T-helper 1 cell treated with Interleukin-12 subunit alpha and Interleukin-12 subunit beta and Interleukin-4 antibody, amounts not matched to agents 30 ng/mL and 1 ng/mL, for 36 hours (primary cell): ENCODE results near the gene PPP1R36. TPM values are rescaled to one million over a fixed set of nuclear protein-coding genes. Genes with fewer than 3 reads are reported as not detected.
"Not testable (repeated sequence)": the region's sequence is repeated elsewhere in the genome, so short reads cannot be mapped to it uniquely, and the experiment has no call there.

Experiments used
- intact Hi-C: fragments of 100-400 bp; cut with micrococcal nuclease; formaldehyde crosslinking; loops from one replicate; pipeline ENCODE4 v1.15.1; 2024
- total RNA-seq: library from RNA; stranded (reverse); gene quantifications from 2 replicates; pipeline ENCODE4 v1.2.3, GENCODE V29; 2022

Gene PPP1R36
- total RNA-seq, 1 donor from 2014 or later, result not detected

DNA sequence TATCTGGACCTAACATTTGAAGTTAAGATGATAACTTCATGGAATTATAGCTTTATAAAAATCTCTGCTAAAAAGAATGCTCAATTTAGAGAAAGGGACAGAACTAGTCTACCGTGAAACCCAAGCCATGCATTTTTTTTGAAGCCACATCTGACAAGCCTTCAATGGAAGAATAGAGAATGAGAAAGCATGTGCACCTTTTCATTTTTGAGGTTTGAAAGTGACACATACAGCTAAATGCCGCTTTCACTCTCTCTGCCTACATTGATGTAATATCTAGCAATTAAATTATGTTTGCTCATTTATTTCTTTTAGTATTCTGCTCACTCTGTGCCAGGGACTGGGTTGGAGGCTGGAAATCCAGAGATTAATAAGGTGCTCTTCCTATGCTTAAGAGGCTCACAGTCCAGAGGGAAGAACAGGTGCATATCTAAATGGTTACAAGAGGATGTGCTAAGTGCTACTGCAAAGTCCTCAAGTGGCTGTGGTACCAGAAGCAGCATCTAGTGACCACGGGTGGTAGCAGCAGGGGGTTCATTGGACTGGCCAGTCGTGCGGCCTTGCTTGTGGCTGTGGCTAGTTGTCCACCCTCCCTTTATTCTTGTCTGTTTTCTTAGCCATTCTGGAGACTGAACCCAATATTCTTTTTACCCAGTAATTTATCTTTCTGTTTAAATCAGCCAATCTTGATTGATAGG lies 60.4 kb downstream of the PPP1R36 start:
- intact Hi-C loops, result no loop called here

DNA sequence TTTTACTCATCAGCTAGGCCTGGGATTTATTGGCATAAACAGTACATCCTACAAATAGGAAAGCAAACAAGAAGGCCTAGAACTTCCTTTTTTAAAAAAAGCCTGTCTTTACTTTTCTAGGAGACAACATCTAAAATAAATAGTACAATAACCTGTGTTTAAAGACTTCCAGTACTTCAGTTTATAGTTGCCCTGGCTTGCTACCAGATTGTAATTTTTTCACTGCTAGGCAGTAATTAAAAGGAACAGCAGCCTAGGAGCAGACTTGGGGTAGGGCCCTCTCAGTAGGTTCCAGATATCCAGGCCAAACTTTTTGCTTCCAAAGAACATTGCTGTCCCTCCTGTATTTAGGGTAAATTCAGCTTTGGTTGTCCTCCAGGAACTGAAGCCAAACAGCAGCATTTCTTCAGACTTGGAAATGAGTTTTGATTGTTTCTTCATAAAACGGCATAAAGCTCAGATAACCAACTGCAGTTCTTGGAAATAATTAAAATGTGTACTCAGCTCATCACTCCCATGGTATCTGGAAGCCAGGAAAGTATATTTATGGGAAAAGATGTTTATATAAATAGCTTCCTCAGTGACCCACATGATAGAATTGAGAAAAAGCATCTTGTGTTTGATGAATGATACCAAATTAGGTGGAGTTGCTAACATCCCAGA lies 61.7 kb downstream of the PPP1R36 start:
- intact Hi-C loops, result no loop called here

DNA sequence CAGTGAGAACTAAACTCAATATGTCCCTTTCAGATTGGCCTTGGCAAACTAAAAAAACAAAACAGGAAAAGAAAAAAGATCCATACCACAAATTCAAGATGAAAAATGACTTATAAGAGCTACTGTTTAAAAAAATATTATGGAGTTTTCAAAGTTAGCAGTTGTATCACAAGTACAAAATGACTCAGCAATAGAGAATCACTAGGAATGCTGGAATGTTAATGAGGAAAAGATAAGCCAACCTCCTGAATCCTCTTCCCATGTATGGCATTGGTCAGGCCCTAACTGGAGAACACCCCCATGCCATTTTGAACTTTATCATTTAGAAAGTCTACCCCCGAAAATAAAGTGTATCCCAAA lies 62.2 kb downstream of the PPP1R36 start:
- intact Hi-C loops, result no loop called here

DNA sequence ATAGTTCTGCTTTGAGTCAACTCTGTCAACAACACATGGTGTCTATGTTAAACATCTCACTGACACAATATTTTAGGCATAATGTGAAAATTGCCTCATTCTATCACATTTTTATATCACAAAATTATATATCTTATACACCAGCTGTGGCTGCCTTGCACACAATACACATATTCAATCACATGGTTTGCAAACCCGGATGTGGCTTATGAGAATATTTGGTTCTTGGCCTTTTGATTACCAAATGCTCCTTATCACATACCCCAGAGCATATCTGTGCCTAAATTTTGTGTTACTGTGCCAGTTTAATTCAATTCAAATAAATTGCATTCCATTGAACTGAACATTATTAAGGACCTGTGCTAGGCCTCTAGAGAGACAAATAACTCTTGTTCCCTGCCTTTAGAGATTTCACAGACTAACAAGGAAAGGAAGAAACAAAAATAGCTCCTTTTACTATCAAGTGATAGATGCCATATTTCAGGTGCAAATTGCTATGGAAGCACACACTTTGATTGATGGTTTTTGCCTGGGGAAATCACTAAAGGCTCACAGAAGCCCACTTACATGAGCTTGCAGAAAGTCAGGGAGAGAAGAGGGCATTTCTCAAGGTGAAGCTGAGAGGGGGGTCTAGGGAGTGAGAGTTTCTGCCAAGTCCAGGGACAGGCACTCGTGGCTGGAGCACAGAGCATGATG lies 63.4 kb downstream of the PPP1R36 start:
- intact Hi-C loops, result no loop called here

DNA sequence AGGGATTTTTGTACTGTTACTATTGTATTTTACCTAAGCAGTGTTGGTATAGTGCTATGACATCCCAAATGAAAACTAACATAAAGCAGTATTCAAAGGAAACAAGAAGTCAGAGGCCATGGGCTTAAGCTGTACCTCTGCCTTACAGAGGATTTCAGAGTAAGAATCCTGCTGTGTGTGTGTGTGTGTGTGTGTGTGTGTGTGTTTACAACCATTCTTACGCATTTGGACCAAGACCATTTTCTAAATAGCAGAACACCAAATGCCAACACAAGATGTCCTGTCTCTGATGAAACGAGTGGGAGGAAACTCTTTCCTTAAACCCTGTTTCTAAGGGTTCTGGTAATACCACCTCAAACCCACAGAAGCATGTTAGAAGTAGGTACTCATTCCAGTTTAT lies 64.4 kb downstream of the PPP1R36 start:
- intact Hi-C loops, result no loop called here

DNA sequence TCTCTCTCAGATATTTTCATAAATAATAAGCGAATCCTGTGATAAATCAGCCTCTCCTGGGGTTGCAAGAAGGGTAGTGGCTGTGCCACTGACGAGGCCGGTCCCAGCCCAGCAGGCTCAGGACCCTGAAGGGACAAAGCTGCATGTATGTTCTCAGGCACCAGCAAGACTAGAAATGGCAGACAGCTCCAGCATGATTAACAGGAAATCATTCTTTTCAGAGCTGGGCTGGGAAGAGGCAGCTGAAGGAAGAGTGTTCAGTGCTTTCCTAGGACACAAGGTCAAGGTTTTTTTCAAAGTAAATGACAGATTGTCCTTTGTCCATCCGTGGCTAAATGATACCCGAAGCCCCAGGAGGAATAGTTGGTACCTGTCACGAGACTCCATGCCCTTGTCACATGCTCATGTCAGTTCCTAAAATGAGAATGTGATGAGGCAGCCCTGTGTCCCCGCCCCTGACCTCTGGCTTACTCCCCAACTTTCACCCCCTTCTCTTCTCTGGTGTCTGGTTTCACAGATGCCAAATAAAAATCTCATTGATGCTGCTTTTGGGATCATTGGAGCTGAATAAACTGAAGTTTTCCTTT lies 65.1 kb downstream of the PPP1R36 start:
- intact Hi-C loops, result no loop called here

DNA sequence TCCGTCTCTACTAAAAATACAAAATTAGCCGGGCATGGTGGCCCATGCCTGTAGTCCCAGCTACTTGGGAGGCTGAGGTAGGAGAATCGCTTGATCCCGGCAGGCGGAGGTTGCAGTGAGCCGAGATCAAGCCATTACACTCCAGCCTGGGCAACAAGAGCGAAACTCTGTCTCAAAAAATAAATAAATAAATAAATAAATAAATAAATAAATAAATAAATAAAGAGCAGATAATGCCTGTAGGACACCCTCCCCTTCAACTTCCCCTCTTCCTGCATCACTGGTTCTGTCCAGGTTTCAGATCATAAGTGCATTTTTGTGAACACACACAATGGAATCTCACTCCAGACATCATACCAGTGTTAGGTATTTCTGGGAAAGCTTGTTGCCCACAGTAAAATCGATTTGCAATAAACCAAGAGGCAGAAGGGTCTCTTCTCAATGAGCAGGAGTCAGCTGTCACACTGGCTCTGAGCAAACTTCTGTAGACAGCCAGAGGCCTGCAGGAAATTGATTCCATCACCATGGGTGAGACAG lies 68.2 kb downstream of the PPP1R36 start:
- intact Hi-C loops, result not testable (repeated sequence)

DNA sequence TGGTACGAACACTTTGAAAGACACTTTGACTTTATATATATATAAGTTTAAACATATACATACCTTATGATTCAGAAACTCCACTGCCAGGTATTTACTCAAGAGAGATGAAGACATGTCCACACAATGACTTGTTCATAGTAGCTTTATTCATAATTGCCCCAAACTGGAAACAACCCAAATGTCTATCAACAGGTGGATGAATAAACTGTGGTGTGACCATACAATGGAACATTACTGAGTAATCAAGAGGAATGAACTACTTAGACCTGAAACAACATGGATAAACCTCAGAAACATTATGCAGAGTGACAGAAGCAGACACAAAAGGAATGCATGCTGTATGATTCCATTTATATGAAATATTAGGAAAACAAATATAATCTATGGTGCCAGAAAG lies 71.1 kb downstream of the PPP1R36 start:
- intact Hi-C loops, result no loop called here

DNA sequence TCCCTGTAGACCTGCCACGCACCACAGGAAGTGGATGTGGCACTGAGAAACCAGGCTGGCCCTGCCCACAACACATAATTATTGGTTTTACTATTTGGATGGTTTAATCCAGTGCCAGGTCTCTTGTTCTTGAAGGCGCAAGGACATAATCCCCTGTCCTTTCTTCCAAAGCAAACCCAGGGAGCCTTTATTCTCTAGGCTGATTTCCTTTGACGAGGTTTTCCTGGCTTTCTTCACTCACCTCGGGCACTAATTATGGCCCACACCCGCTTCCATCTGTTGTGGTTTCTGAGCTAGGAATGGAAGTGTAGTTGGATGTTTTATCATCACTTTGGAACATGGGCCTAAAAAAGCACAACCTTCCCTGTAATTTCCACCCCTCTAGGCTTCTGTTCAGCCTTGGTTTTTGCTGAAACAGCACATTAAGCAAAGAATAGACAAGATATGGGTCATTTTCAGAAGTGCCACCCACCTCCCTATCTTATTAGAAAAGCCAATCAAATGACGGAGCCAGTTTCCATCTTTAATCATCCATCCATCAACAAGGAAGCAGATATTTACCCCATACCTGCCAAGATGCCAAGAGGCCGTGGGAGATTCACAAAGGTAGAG lies 73.9 kb downstream of the PPP1R36 start:
- intact Hi-C loops, result no loop called here

DNA sequence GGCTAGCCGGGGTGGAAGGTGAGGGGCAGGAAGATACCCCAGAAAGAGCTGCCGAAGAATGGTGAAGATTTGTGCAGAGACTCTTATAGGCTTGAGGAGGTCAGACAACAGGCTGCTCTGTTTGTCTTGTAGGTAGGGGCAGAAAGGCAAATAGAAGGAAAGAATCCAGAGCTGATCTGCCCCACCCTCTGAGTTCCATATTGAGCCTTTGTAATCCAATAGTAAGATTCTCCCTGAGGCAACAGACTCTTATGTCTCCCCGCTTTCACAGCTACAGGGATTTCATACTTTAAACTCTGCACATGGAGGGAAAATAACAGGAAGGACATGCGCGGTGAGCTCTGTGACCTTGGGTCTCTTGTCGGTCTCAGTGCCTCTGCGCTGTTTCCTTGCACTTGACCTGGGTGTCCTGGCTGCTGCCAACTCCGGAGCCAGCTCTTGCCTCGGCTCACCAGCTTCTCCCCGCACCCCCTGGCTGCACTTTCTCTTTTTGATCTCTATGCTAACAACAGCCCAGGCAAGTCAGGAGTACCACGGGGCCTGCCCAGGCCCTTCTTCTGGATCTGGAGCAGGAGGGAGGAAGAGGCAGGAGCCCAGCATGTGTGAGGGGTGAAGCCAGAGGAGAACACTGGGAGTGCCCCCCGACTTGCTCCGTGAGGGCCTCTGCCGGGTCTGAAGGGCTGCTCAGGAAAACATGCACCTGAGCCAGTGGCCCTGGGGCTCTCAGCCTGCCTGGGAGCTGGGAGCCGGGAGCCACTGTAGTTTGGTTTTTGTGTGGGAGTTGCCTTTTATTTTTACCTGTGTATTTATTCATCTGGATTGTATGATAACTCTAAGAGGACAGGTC lies 75.8 kb downstream of the PPP1R36 start:
- intact Hi-C loops, result no loop called here

DNA sequence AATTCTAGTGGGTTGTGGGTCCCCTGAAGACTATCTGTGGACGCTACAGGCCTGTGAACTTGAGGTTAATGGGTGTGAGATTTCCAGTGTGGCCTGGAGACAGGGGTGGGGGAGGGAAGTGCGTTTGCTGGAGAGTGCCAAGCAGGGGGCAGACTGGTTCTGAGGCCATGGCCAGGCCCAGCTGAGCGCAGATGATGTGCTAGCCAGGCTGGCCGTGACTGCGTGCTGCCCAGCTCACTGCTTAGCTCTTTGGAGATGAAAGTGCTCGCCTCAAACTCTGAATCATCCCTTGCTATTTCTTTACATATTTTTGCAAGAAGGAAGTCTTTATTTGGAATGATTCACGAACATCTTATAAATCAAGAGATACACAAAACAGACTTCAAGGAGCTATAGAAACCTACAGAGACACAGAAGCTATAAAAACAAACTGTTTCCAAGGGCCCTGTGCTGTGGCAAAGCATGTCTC lies 79.2 kb downstream of the PPP1R36 start:
- intact Hi-C loops, result no loop called here

DNA sequence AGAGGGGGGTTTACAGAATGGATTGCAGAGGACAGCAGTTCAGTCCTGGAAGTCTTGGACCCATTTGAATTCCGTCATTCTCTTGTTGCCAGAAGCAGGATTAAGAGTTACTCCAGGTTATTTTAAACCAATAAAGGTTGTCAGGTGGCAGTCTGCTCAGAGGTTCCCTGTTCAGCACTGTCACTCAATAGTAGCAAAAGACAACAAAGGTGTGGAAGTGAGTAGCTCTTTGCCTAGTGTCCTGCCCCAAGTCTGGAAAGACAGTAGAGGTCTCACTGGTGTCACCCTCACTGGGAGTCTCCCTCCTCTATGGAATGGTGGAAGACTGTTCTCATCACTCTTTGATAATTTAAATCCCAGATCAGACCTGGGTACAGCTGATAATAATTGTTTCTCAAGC lies 81.0 kb downstream of the PPP1R36 start:
- intact Hi-C loops, result no loop called here

DNA sequence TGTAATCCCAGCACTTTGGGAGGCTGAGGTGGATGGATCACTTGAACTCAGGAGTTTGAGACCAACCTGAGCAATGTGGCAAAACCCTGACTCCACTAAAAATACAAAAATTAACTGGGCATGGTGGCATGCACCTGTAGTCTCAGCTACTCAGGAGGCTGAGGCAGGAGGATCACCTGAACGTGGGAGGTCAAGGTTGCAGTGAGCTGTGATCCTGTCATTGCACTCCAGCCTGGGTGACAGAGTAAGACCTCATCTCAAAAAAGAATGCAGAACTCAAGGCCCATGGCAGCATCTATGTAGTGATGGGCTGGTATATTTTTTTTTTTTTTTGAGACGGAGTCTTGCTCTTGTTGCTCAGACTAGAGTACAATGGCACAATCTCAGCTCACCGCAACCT lies 81.5 kb downstream of the PPP1R36 start:
- intact Hi-C loops, result not testable (repeated sequence)

DNA sequence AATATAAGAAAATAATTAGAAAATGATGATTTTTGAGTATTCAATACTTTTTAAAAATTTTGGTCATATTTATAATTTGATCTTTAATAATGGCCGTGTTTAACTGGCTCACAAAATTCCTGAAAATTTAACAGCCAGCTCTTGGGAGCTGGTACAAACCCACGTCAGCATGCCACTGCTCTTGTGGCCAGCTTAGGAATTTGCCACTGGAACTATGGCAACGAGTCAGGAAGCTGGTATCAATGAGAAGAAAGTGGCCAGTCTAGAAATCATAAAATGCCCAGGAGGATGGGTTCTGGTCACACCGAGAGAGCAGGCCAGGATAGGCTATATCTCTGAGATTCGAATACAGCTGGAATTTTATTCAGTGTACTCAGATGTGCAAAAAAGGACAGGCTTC lies 82.3 kb downstream of the PPP1R36 start:
- intact Hi-C loops, result no loop called here

DNA sequence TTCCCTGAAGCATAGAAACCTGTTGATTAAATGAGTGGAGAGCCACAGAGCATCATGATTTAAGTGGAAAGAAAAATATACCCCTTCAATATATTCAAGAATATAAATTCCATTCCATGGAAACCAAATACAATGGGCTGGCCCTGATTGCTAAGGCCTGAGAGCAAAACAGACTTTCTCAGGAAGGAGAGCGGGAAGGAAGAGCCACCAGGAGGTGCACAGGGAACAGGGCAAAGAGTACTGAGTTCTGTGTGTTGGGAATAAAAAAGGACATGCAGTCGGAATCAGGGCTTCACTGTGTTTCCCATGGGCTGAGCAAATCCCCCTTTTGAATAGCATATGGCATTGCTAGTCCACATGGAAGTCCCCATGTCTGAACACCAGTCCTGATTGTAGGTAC lies 84.8 kb downstream of the PPP1R36 start:
- intact Hi-C loops, result no loop called here

DNA sequence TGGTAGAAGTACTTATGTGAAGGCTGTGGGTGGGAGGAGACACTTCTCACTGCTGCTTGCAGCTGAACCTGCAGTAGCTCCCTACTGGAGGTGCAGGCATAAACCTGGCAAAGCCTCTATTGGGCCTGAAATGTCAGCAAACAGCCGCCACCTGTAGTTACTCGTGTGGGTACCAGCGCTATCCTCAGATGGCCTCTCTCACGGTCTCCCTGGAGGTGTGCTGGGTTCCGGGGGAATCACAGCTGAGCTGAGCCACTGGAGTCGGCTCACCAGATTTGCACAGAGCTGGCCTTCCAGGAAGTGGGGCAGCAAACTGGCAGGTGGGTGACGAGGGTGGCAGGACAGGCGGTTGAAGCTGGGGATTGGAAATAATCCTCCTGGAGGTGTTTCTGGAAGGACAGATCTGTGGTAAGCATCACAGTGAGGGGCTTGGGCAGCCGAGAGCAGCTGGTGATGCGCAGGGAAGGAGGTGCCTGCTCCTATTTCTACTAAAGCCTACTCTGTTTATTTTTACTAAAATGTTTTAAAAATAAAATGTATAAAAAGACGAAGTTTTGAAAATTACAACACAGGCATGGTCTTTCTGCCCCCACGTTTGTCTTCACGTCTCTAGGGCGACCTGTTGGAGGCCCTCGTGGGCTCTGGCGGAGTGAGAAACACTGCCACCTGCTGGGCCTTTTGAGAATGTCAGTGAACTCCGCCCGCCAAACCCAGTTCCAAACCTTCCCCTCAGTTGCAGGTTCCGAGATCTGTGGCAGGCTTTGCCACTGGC lies 86.6 kb downstream of the PPP1R36 start:
- intact Hi-C loops, result loop anchor here (1.0 to 2.0 kb wide), 4 partner anchors 96 to 292 kb away; partner anchors contain the start of gene HSPA2

DNA sequence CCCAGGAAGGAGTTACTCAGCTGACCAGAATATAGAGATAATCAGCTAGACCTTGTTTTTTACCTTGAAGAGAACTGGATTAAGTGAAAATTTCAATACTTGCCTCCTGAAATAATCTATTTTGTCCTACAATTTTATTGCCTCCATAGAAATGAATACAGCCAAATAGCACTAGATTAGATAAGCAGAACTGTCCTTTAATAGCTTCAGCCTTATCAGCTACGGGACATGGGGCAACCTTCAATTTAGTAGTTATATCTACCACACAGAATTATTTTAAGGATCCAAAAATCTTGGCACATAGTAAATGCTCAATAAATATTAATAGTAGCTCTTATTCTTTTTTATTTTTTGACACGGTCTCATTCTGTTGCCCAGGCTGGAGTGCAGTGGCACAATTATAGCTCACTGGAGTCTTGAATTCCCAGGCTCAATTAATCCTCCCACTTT lies 87.2 kb downstream of the PPP1R36 start:
- intact Hi-C loops, result loop anchor here (1.0 to 2.0 kb wide), 4 partner anchors 97 to 293 kb away; partner anchors contain the start of gene HSPA2

DNA sequence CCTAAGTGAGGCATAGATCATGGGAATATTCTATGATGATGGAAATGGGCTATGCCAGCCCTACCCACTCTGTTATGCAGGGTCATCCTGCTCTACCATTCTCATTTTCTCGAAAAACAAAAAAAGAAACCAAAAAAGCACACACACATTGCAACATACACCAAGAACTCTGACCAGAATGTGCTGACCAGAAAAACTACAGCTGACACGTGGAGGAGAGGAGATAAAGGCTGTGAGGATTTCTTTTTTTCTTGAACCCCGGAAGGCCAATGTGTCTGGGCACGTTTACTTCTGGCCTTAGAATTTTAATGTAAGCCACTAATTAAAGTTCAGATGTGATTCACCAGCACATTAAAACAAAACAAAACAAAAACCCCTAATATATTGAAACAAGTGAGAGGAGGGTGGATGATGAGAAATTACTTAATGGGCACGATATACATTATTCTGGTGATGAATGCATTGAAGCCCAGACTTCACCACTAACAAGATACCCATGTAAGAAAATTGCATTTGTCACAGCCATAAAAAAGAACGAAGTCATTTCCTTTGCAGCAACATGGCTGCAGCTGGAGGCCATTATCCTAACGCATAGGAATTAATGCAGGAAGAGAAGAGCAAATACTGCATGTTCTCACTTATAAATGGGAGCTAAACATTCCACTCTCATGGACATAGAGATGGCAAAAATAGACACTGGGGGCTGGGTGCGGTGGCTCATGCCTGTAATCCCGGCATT lies 88.1 kb downstream of the PPP1R36 start:
- intact Hi-C loops, result loop anchor here (2.0 kb wide), 1 partner anchor 127 kb away; no protein-coding TSS in a partner anchor

DNA sequence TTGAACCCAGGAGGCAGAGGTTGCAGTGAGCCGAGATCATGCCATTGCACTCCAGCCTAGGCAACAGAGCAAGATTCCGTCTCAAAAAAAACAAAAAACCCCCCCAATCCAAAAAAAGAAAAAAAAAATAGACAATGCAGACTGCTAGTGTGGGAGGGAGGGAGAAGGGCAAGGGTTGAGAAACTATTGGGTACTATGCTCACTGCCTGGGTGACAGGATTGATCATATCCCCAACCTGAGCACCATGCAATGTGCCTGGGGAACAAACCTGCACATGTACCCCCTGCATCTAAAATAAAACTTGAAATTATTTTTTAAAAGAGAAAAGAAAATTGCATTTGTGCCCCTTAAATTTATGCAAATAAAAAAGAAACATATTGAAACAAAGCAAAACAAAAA lies 88.9 kb downstream of the PPP1R36 start:
- intact Hi-C loops, result no loop called here
